HG02981 (cell line): ENCODE data around the gene CCDC68.

Experiments used
- ATAC-seq: cut with Tn5 transposase; IDR thresholded peaks from one replicate; pipeline ENCODE4 v1.9.1; 2021; ENCODE audit warnings: mild to moderate bottlenecking, moderate library complexity; ENCODE audit not compliant: unreplicated experiment

The CCDC68 gene

DNA sequence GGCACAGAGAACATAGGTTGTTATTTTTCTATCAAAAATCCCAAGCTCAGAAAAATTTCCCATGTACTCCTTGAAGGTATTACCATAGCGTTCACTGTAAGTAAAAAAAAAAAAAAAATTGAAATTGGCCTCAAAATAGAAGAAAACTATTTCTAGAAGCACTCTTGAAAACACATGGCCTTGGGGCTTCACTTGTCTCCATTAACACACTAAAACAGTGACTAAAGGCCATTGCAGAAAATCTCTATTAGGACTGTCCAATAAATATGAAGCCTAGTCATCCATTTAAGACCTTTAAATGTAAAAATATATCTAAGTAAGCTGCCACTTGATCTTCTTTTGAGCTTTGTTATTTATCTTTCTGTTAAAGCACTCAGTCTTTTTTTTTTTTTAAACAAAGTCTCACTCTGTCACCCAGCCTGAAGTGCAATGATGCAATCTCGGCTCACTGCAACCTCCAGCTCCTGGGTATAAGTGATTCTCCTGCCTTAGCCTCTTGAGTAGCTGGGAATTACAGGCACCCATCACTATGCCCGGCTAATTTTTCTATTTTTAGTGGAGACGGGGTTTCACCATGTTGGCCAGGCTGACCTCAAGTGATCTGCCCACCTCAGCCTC, 35.8 kb downstream of the CCDC68 start:
- no peak for ATAC-seq

DNA sequence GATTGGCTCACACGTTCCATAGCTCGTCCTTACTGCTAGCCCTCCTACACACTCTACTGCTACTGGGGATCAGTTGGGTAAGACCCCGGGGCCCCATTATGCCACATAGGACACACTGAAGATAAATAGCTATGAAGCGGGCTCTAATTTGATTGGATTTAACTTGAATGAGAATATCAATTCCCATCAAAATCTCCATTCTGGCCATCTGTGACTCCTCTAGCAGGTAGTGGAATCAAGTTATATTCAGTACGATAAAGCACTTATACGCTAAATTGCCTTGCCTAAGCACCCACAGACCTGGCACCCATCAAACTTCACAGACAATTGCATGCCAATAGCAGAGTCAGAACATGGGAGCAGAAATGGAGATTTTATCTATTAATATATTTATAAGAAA, 39.8 kb downstream of the CCDC68 start:
- no peak for ATAC-seq

DNA sequence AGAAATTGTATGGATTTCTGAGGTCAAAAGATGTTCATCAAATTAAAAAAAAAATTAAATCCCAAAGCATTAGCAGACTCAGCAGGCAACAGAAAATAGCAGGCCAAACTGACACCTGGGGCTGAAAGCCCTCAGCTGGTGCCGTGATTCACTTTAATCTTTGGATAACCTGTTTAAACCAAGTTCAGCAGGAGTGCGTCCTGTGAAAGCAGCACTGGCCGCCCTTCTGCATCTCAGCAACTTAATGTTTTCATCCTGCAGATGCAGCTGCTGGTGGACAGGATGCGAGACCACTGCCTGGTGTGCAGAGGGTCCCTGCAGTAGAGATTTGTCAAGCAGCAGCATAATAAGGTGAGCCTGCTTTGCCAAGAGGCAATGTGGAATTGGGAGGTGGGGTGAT, 41.2 kb downstream of the CCDC68 start:
- ATAC-seq: no peak

DNA sequence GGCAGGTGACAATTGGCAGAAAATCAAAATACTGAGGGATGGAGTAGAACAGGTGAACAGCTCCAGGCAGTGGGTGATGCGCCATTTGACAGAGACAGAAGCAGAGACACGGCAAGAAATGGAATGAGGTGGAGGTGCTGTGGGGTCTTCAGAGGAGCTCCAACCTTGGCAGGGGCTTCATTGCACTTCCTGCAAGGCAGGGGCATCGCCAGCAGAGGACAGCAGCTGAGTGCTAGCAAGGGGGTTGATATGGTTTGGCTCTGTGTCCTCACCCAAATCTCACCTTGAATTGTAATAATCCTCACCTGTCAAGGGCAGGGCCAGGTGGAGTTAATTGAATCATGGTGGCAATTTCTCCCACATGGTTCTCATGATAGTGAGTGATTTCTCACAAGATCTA, 42.8 kb downstream of the CCDC68 start:
- ATAC-seq: no peak

DNA sequence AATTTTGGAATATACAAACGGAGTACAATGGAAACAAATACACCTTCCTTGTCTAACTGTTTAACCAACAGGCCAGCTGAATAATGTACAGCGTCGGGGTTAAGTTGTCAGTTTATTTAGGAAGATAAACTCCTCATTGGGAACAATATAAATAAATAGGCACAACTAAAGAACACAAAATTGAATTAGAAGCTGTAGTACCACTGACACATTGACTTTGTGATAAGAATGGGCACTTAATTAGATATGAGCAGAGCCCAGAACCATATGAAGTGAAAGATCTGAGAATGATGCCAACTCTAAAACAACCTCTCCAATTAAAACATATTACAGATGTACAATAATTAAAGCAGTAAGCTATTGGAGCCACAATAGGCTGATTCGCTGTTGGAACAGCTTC, 44.4 kb downstream of the CCDC68 start:
- no peak for ATAC-seq

DNA sequence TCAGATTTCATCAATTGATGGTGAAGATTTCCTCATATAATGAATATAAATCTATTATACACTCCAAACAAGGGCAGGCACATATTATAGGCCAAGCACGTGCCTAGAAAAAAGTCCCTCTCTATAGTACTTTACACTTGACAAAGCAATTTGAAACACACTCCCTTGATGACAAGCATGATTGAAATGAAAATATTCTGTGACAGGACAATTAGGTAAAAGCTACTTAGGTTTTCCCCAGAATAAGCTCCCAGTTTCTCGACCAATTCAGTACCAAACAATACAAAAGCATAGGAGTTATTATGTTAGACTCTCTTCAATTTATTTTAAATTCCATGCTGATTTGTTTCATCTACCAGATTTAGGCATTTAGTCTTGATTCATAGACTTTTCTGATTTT, 47.7 kb downstream of the CCDC68 start:
- ATAC-seq: no peak

DNA sequence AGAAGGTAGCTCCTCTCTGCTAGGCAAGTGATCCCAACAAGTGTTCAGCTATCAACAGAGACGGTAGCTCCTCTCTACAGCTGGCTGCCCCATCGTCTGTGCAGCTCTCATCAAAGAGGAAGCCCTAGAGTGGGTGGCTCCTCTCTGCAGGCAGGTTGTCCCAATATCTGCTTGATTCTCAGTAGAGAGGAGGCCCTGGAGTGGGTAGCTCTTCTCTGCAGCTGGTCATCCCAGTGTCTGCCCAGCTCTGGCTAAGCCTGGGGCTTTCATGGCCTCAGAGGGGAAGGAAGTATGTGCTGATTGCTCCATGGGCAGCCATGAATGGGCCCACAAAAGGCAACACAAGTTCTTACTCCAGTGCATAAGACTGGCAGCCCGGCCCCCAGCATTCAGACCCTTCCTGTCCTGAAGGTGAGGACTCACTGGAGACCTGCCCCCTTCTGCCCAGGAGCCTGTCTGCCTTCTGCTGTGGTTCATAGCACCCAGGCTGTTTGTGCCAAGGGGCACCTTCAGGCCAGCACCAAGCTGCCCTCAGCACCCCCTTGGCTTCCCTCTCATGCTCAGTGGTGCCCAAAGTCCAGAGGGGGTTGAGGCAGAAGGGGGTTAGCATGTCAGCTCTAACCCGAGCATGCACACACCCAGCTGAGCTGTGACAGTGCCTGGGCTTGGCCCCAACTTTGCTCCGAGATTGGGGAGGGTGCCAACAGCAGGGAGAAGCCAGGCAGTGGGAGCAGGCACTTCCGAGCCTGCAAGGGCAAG, 48.9 kb downstream of the CCDC68 start:
- ATAC-seq: no peak

DNA sequence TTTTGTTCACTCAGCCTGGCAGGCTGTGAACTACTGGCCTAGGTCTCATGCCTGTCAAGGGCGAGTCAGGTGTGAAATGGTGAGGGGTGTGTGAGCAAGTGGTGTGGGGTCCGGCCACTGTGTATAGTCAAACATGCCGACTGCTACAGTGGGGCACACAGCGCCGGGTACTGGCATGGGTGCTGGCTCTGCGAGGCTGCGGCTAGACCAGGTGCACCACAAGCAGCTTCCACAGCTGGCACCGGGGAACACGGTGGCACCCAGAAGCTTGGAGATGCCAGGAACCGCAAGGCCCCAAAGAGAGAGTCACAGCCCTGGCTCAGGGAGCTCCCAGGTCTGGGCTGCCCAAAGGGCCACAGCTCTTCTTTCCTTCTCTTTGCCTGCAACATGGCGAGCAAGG, 49.7 kb downstream of the CCDC68 start:
- ATAC-seq: no peak

DNA sequence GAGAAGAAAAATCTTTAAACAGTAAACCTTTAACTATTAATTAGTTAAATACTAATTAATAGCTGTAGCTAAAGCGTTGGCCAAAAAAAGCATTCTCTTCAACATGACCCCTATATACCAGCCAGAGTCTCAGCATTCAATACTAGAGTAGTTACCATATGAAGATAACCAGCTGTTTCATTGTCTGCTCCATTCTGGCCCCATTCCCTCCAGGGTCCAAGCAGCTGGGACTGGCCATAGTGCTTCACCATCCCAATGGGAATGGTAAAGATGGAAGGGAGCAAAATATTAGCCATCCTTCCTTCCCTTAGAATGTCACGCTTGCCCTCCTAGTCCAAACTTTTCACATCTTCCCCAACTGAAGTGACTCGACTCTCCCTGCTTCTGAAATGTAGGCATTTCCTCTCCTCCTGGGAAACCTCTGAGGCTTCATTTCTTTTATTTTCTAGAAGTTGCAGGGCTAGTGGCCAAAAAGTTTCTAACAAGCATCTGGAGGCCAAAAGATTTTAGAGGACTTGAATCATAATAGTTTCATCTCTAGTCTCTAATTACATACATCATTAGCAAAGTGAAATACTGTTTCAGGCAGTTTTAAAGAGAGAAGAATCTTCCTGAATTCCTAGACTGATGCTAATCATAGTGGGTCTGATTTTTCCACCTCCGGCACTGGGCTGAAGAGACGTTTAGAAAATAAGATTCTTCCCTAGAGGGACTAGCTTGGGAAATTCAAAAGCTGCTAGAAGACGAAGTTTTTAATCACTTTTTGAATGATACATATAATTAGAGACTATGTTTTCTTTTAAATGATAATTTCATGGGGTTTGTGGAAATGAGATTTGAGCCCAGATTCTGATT, 52.7 kb downstream of the CCDC68 start:
- ATAC-seq: no peak

DNA sequence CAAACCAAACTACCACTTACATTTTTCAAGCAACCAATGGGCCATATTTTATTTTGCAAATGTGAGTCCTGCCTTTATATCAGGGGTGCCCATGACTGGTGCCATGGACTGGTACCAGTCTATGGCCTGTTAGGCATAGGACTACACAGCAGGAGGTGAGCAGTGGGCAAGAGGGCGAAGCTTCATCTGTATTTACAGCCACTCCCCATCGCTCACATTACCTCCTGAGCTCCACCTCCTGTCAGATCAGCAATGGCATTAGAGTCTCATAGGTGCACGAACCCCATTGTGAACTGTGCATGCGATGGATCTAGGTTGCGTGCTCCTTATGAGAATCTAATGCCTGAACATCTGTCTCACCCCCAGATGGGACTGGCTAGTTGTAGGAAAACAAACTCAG, 53.6 kb downstream of the CCDC68 start:
- no peak for ATAC-seq

DNA sequence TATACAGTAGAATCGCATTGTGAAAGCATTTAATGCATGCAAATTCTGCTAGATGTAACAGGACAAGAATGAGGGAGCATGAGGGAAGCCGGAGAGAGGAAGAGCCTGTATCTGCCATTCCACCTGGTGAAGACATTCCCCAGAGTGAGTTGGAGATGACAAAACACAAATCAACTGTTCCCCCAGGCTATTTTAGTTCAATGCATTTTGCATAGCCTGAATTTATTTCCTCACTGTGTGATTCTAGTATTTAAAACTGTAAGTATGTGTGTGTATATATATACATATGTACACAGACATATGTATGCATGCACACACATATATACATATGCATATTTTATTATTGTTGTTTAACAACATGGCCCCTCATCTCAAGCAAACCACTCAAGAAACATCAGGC, 54.7 kb downstream of the CCDC68 start:
- ATAC-seq: no peak

DNA sequence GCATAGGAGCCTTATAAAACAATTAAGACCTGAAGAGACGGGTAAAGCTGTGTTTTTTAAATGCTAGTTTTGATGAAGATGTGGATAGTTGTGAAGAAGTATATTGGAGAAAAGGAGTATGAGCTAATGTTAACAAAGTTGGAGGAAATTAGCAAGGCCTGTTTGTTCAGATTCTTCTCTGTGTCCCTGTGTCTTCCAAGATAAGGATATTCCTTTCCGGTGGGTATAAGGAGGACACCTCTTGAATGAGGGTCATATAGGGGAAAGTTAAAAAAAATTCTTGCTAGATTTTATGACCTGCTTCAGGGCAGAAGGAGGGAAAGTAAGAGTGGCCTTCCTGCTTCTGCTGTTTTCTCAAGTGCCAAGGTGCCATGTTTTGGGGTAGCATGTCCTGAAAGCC, 59.0 kb downstream of the CCDC68 start:
- ATAC-seq: no peak

DNA sequence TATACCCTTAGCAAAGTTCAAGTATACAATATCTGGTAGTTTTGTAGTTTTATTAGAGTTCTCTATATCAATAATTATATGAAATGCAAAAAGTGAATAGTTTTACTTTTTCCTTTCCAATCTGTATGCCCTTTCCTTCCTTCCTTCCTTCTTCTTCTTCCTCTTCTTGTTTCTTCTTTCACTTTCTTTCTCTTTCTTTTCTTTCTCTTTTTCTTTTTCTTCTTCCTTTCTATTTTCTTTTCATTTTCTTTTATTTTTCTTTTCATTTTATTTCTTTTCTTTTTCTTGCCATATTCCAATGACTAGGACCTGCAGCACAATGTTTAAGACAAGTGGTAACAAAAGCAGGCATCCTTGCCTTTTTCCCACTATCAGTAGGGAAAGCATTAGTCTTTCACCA, 59.8 kb downstream of the CCDC68 start:
- ATAC-seq: no peak

DNA sequence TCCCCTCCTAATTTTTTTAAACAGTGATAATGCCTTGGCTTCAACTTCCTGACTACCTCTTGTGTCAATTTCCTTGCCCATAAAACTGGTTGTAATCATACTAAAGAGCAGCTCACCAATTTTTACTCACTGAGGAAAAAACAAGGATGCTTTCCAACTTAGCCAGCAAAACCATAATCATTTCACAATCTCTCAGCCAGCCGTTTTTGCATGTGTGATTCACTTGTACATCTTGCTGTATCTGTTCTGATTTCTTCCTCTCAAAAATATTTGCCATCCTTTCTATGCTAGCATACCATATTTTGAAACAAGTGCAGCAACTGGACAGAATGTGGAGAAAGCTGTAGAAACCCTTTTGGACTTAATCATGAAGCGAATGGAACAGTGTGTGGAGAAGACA, 70.3 kb downstream of the CCDC68 start:
- ATAC-seq: no peak

DNA sequence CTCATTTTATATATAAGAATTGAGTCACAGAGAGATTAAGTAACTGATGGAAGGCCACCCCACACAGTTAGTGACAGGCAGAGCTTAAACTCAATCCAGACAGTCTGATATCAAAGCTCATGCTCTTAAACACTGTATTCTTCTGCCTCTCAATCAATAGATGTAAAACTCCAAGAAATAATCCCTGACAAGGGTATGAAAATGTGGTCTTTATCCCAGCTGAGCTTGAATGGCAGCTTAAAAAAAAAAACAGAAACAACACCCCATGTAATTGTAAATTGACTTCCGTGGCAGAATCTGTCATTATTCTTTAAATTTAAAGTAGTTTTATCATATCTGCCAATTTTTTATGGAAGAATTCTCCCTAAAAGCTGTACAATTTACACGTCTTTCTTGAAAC, 70.9 kb downstream of the CCDC68 start:
- no peak for ATAC-seq

DNA sequence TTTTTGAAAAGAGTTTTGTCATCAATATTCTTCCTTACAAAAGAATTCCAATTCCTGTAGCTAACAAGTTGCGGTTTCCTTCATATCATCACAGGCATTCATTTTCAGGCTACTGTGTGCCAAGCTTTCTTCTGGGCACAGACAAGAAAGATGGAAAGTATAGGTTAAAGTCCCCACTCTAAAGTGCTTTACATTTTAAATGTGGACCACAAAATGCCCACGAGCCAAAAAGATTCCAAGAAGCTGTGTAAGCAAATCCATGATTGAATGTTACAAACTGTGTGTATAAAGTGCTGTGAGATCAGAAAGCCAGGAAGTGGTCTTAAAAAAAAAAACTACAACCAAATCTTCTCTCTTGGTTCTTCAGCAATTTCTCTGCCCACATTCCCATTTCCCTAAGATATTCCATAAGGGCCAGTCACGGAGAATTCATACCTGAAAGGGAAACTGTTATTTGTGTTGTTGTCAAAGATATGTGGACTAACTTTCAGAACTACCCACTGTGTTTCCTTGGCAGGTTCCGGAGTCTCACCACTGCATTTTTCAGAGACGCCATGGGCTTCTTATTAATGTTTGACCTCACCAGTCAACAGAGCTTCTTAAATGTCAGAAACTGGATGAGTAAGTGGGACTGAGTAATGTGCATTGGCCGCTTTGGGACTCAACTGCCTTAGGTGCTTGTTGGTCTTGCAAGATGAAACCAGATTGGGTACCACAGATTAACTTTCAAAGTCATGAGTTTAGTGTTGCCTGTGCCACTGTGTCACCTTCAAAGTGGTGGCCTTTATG, 75.3 kb downstream of the CCDC68 start:
- ATAC-seq: no peak

DNA sequence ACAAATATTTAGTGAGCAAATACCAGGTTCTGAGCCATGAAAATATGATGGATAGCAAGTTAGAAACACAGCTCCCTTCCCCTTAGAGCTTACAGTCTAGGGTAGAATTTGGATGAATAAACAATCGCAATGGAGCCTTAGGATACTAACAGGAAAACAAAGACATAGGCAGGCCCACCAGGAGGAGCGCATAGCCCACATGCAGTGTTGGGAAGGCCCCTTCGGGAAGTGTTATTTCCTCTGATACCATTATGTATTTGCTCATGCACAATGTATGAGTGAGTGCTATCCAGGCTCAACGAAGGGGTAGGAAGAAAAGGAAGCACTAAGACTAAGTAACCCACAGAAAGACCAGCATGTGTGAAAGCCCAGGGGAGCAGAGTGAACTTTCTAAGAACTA, 76.9 kb downstream of the CCDC68 start:
- ATAC-seq: no peak

DNA sequence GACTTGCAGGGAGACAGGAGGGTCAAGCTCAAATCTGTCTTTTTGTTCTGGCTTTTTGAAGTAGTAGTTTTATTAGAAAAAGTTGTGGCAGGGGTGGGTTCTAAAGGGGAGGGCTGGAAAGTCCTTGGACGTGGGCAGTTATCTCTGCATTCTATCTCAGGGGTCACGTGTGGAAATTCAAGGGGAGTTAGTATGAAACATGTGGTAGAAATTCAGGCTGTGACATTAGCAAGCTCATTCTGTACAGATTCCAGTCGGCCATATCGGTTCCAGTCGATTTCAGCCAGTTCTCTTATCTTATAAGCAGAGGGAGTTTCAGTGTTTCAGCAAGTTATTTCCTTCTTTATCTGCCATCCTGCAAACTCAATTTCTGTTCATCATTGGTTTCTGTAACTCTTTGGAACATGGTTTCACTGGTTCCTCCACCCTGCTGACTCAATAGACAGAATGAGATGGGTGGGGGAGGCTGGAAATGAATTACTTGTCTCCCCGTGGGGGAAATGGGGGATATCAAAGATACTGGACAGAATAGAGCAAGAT, 78.0 kb downstream of the CCDC68 start:
- no peak for ATAC-seq

DNA sequence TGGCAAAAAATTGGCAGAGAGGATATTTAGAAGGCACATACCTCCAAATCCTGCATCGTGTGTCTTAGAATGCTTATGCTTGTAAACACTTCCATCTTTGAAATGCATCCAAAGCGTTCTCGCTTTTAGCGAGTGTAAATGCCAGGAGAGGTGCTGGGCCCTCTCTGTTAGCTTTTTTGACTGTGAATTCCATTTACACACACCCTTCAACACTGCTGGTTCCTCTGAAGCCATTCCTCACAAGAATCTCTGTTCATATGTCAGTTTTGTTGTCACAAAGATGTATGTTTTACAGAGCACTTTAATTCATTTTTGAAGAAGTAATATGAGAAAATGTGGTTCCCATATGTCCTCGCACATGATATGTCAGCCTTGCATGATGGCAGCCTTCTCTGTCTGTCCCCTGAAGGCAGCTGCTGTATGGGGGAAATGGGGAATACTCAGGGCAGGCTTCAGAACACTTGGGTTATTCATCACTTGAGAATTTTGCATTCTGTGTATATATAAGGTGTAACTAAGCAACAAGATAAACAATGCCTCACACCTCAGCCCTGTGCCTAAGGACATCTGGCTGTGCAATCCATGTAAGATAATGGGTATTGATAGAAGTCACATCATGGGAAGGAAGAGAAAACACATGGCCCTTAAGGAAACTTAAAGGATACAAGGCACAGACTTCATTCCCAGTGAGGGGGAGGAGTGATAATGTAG, 78.7 kb downstream of the CCDC68 start:
- ATAC-seq: no peak

DNA sequence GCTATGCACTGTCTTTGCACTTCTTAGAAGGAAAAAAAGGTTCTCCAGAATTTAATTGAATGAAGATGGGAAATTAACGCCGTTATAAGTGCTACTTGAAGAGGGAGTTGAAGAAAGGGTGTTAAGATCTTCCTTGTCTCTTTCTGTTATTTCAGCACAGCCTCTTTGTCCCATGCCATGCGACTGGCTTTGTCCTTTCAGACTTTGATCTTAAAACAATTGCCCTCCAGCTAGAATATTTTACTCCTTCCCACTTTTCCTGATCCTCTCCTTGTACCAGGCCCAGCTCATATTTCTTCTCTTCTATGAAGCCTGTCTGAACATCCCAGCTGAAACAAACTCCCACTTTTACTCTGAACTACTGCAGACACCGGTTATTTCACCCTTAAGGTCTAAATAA, 79.6 kb downstream of the CCDC68 start:
- no peak for ATAC-seq
